GM21529 (cell line): Measurements from ENCODE around the gene DDR2.
A peak's percentile ranks its signal among the peaks of the same experiment; 100 is the strongest.

Source experiments
- ATAC-seq: cut with Tn5 transposase; IDR thresholded peaks from one replicate; pipeline ENCODE4 v1.9.1; 2021; ENCODE audit not compliant: unreplicated experiment

DDR2 gene

DNA sequence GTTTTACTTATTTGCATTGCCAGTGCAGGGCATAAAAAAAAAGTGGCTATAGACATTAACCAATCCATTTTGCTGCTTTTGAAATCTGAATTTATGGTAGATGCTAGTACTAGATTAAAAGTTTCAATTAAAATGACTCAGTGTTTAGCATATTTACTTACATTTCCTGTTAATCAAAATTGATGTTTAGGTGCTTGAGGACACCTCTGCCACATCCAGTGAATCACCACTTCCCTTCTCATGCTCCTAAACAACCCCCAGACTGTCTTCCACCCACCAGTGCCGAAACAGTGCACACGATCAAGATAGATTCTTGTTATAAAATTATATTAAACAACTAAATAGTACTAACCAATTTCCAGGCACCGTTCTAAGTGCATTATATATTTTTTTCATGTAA is 191.0 kb downstream of the DDR2 start:
- ATAC-seq = no peak

DNA sequence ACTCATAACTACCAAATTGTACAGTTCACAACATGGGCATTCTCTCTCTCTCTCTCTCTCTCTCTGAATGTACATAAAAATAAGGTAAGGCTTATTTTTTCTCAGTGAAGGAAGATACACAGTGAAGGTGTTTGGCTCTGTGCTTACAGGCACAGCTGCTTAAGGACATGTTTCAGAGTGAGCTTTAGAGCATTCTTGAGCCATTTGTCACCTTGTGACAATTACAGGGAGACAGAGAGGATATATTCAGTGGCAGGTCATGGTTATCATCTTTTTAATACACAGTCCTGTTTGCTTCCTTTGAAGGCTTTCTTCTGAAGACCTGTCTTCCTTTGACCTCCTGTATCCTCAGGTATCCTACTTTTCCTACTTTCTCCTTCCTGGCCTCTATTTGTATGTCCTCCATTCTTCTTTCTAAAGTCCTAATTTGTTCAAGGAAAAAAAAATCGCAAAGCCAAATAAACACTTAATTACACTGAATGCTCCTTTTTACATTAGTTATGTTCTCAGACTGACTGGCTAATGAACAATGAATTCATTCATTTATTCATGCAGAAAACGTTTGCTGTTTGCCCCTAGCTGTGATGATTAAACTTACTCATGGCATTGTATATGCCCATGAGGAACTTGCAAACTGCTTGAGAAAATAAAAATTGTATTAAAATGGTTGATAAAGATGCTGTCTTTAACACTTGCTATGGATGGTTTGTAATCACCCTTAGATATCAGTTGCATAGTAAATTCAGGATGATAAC is 191.7 kb downstream of the DDR2 start:
- ATAC-seq = no peak

- ATAC-seq = no peak
Measured at GRCh38 chr1:162829268-162829667, 197.0 kb downstream of the DDR2 start.

- ATAC-seq = no peak
Measured at GRCh38 chr1:162832470-162832869, 200.2 kb downstream of the DDR2 start.

DNA sequence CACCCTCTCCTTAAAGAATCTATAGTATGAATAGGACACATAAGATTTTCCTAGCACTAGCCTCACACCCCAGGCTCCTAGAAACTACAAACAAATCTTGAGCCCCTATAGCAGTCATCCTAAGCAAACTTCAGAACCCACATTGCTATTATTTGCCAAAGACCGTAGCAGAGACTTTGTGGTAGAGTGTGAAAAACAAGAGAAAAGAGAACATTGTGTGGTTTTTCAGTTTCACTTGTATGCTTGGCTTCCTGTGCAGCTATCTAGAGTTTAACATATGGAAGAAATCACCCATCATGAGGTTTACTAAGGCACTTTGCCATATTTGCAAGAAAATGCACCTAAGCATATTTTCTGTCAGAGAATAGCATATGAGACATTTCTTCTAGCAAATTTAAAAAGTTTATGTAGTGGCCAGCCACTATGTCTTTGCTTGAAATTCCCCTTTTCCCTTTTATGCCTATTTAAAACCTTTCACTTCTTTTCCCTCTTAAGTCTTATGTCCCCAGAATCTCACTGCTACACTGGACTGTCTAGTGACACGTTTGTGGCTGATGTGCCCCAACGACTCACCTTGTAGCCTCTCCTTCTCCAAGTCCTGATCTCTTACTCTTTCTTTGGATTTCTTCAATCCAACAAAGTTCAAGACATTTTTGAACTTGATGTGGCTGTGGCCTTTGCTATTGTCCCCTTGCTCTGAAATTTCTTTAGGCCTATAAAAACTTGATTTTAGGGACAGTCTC is 203.1 kb downstream of the DDR2 start:
- ATAC-seq = peak; percentile 94
